ENCODE measurements around the gene AAK1.

- no peak for TF ChIP-seq CTCF (IDR thresholded peaks at IDR 0.05)
- TF ChIP-seq POLR2A (IDR thresholded peaks at IDR 0.05), result no peak
Observed at GRCh38 chr2:69491864-69492263, 151.7 kb downstream of the AAK1 start.

Data from prostate gland (tissue), 2 donors.